NCI-H2196 (cell line): ENCODE results near the gene TMEM45B.
"Not testable (repeated sequence)": the region's sequence is repeated elsewhere in the genome, so short reads cannot be mapped to it uniquely, and the experiment has no call there.

Source experiments
- DNase-seq: peaks from one replicate; lab custom pipeline; 2025; ENCODE audit not compliant: unreplicated experiment; lab: John Stamatoyannopoulos, UW

TMEM45B gene

GRCh38 chr11:129849447-129850130 lies 33.9 kb downstream of the TMEM45B start:
- no peak for DNase-seq

GRCh38 chr11:129852125-129852740 lies 36.6 kb downstream of the TMEM45B start:
- DNase-seq = no peak

GRCh38 chr11:129853518-129854231 lies 38.0 kb downstream of the TMEM45B start:
- DNase-seq = peak; percentile 95

- no peak for DNase-seq
Observed at GRCh38 chr11:129854232-129854805, 38.7 kb downstream of the TMEM45B start.

GRCh38 chr11:129855086-129855485 lies 39.4 kb downstream of the TMEM45B start:
- DNase-seq = no peak

GRCh38 chr11:129856036-129856435 lies 40.4 kb downstream of the TMEM45B start:
- no peak for DNase-seq

GRCh38 chr11:129861702-129862522 lies 46.3 kb downstream of the TMEM45B start:
- DNase-seq = peak; percentile 24

GRCh38 chr11:129864811-129865210 lies 49.2 kb downstream of the TMEM45B start:
- no peak for DNase-seq

- DNase-seq = no peak
Observed at GRCh38 chr11:129865701-129866100, 50.1 kb downstream of the TMEM45B start.

GRCh38 chr11:129866311-129866710 lies 50.7 kb downstream of the TMEM45B start:
- no peak for DNase-seq

- not testable (repeated sequence) for DNase-seq
Observed at GRCh38 chr11:129868626-129869025, 53.0 kb downstream of the TMEM45B start.

- DNase-seq = no peak
Observed at GRCh38 chr11:129871914-129872313, 56.3 kb downstream of the TMEM45B start.

- DNase-seq = no peak
Observed at GRCh38 chr11:129880311-129880710, 64.7 kb downstream of the TMEM45B start.

GRCh38 chr11:129881570-129882170 lies 66.0 kb downstream of the TMEM45B start:
- DNase-seq = peak; percentile 44

GRCh38 chr11:129884581-129884980 lies 68.9 kb downstream of the TMEM45B start:
- no peak for DNase-seq

GRCh38 chr11:129885381-129885780 lies 69.7 kb downstream of the TMEM45B start:
- DNase-seq = no peak

- no peak for DNase-seq
Observed at GRCh38 chr11:129888451-129888850, 72.8 kb downstream of the TMEM45B start.

GRCh38 chr11:129894278-129895125 lies 78.9 kb downstream of the TMEM45B start:
- no peak for DNase-seq
